IMR-90 (cell line): ENCODE results near the gene GSE1. TPM values are rescaled to one million over a fixed set of nuclear protein-coding genes. Genes with fewer than 3 reads are reported as not detected.

Experiments
- ATAC-seq: fragments of 200-7000 bp; cut with Tn5 transposase; 2 replicates; pipeline ENCODE4 v1.9.1; 2020; ENCODE audit warnings: low read depth, mild to moderate bottlenecking, moderate library complexity
- BruUV-seq: library from RNA; stranded (reverse); fragments of 400-500 nt; replicated peaks from 2 replicates; lab custom pipeline; 2021; lab: Mats Ljungman, UMichigan
- CTCF ChIA-PET: fragments of 300-600 bp; formaldehyde crosslinking; extraction: SDS; loops from one replicate; lab custom pipeline; 2021; ENCODE audit warnings: antibody characterized with exemption; lab: Yijun Ruan, JAX
- POLR2A ChIA-PET: fragments of 300-600 bp; sonication (Branson Sonifier 250); formaldehyde crosslinking; loops from one replicate; lab custom pipeline; 2022; ENCODE audit warnings: antibody characterized with exemption; ENCODE audit not compliant: unreplicated experiment; lab: Charles Lee
- DNase-seq: peaks from one replicate; pipeline ENCODE4 v3.0.0; 2013
- H2AFZ ChIP-seq: replicated peaks from 2 replicates; pipeline ENCODE3; 2013; ENCODE audit warnings: low read length, mild to moderate bottlenecking; ENCODE audit not compliant: poor library complexity
- H2AK5ac ChIP-seq: 2 replicates; pipeline ENCODE4 v1.6.1; 2013; ENCODE audit warnings: low read depth, low read length, inconsistent platforms
- H2AK9ac ChIP-seq: replicated peaks from 2 replicates; pipeline ENCODE3; 2013; ENCODE audit warnings: mild to moderate bottlenecking, low read depth, low read length, moderate library complexity; ENCODE audit not compliant: poor library complexity
- H2BK120ac ChIP-seq: 2 replicates; pipeline ENCODE4 v1.6.1; 2013; ENCODE audit warnings: low read depth, low read length, inconsistent platforms
- H2BK15ac ChIP-seq: 3 replicates; pipeline ENCODE4 v1.6.1; 2013; ENCODE audit warnings: low read depth, low read length, inconsistent platforms
- H2BK20ac ChIP-seq: 2 replicates; pipeline ENCODE4 v1.6.1; 2013; ENCODE audit warnings: low read depth, mild to moderate bottlenecking, inconsistent platforms, low read length, moderate library complexity
- H2BK5ac ChIP-seq: 2 replicates; pipeline ENCODE4 v1.6.1; 2013; ENCODE audit warnings: mild to moderate bottlenecking, low read depth, low read length, inconsistent platforms; ENCODE audit not compliant: poor library complexity, severe bottlenecking
- H3K14ac ChIP-seq: replicated peaks from 2 replicates; pipeline ENCODE4 v1.6.1; 2013; ENCODE audit warnings: low read depth, low read length, inconsistent platforms
- H3K18ac ChIP-seq: 2 replicates; pipeline ENCODE4 v1.6.1; 2013; ENCODE audit warnings: low read depth, low read length, control low read depth
- H3K23ac ChIP-seq: 2 replicates; pipeline ENCODE4 v1.6.1; 2013; ENCODE audit warnings: low read depth, low read length, inconsistent platforms
- H3K27ac ChIP-seq: 2 replicates; pipeline ENCODE4 v1.5.1; 2013; ENCODE audit warnings: mild to moderate bottlenecking, control low read depth, low read length; ENCODE audit not compliant: insufficient read depth
- H3K27me3 ChIP-seq: 2 replicates; pipeline ENCODE4 v1.6.1; 2013; ENCODE audit warnings: low read length; ENCODE audit not compliant: control insufficient read depth, insufficient read depth
- H3K36me3 ChIP-seq: 2 replicates; pipeline ENCODE4 v1.6.1; 2013; ENCODE audit warnings: low read length, mixed read lengths; ENCODE audit not compliant: control insufficient read depth, insufficient read depth
- H3K4ac ChIP-seq: 2 replicates; pipeline ENCODE4 v1.6.1; 2013; ENCODE audit warnings: low read depth, low read length, inconsistent platforms
- H3K4me1 ChIP-seq: 2 replicates; pipeline ENCODE4 v1.6.1; 2013; ENCODE audit warnings: low read length, mixed read lengths; ENCODE audit not compliant: control insufficient read depth, insufficient read depth
- H3K4me2 ChIP-seq: 2 replicates; pipeline ENCODE4 v1.6.1; 2013; ENCODE audit warnings: low read depth, mild to moderate bottlenecking, control low read depth, low read length, moderate library complexity
- H3K4me3 ChIP-seq: 2 replicates; pipeline ENCODE4 v1.5.1; 2013; ENCODE audit warnings: low read depth, mild to moderate bottlenecking, control low read depth, low read length, moderate library complexity; ENCODE audit not compliant: insufficient read depth
- H3K56ac ChIP-seq: 2 replicates; pipeline ENCODE4 v1.6.1; 2013; ENCODE audit warnings: low read length, inconsistent platforms; ENCODE audit not compliant: insufficient read depth; ENCODE audit errors: extremely low read depth
- H3K79me1 ChIP-seq, 2 experiments: 2 replicates each; pipeline ENCODE4 v1.6.1; 2013; ENCODE audit warnings: low read length in 2 of 2, inconsistent platforms in 1 of 2, low read depth in 1 of 2
- H3K9ac ChIP-seq: 2 replicates; pipeline ENCODE4 v1.6.1; 2013; ENCODE audit warnings: low read depth, low read length, control low read depth
- H3K9me1 ChIP-seq: 2 replicates; pipeline ENCODE4 v1.6.1; 2013; ENCODE audit warnings: low read length, inconsistent platforms; ENCODE audit not compliant: insufficient read depth
- H3K9me3 ChIP-seq: 2 replicates; pipeline ENCODE4 v1.6.1; 2013; ENCODE audit warnings: low read length; ENCODE audit not compliant: control insufficient read depth, insufficient read depth
- H4K20me1 ChIP-seq: 2 replicates; pipeline ENCODE4 v1.6.1; 2013; ENCODE audit warnings: low read length, inconsistent platforms; ENCODE audit not compliant: insufficient read depth
- H4K5ac ChIP-seq: 2 replicates; pipeline ENCODE4 v1.6.1; 2013; ENCODE audit warnings: mild to moderate bottlenecking, low read depth, low read length, control low read depth
- H4K8ac ChIP-seq, 2 experiments: 2 replicates each; pipeline ENCODE4 v1.6.1; 2013; ENCODE audit warnings: low read depth in 2 of 2, low read length in 2 of 2, control low read depth in 1 of 2, inconsistent platforms in 1 of 2
- H4K91ac ChIP-seq: 2 replicates; pipeline ENCODE4 v1.6.1; 2013; ENCODE audit warnings: low read depth, low read length, inconsistent platforms; ENCODE audit not compliant: insufficient read depth
- BHLHE40 ChIP-seq: fragments of 150-350 bp; IDR thresholded peaks from 2 replicates; pipeline ENCODE4 v1.6.1; 2016; ENCODE audit warnings: mild to moderate bottlenecking, low read depth, low read length
- CEBPB ChIP-seq: IDR thresholded peaks from 2 replicates; pipeline ENCODE4 v1.6.1; 2012; ENCODE audit warnings: low read depth, low read length, improper control_type of control experiment
- CHD1 ChIP-seq: IDR thresholded peaks from 2 replicates; pipeline ENCODE4 v1.6.1; 2012; ENCODE audit warnings: low read depth, low read length, improper control_type of control experiment
- ELK1 ChIP-seq: fragments of 150-350 bp; IDR thresholded peaks from 2 replicates; pipeline ENCODE4 v1.6.1; 2016; ENCODE audit warnings: low read depth, mild to moderate bottlenecking, low read length, moderate library complexity, borderline replicate concordance
- FOS ChIP-seq: fragments of 150-350 bp; IDR thresholded peaks from 2 replicates; pipeline ENCODE4 v1.6.1; 2016; ENCODE audit warnings: low read depth, low read length
- MAFK ChIP-seq: IDR thresholded peaks from 2 replicates; pipeline ENCODE4 v1.6.1; 2012; ENCODE audit warnings: low read depth, low read length, improper control_type of control experiment
- NFE2L2 ChIP-seq: fragments of 150-350 bp; IDR thresholded peaks from 2 replicates; pipeline ENCODE4 v1.6.1; 2016; ENCODE audit warnings: low read depth, mild to moderate bottlenecking, low read length
- POLR2A ChIP-seq: IDR thresholded peaks from 2 replicates; pipeline ENCODE4 v1.6.1; 2012; ENCODE audit warnings: mild to moderate bottlenecking, low read depth, low read length
- RCOR1 ChIP-seq: IDR thresholded peaks from 2 replicates; pipeline ENCODE4 v1.6.1; 2012; ENCODE audit warnings: mild to moderate bottlenecking, low read length, improper control_type of control experiment; ENCODE audit not compliant: insufficient replicate concordance
- RFX5 ChIP-seq: IDR thresholded peaks from 2 replicates; pipeline ENCODE4 v1.8.0; 2012; ENCODE audit warnings: low read depth, mild to moderate bottlenecking, low read length, moderate library complexity
- SMC3 ChIP-seq: fragments of 150-350 bp; IDR thresholded peaks from 2 replicates; pipeline ENCODE4 v1.6.1; 2016; ENCODE audit warnings: low read depth, mild to moderate bottlenecking, antibody characterized with exemption, low read length, moderate library complexity
- USF2 ChIP-seq: fragments of 150-350 bp; IDR thresholded peaks from 2 replicates; pipeline ENCODE4 v1.6.1; 2017; ENCODE audit warnings: mild to moderate bottlenecking, antibody characterized with exemption, low read length, low read depth
- WGBS, 2 experiments: methylation state at CpG; one replicate each; pipeline versions ENCODE4 v1.1.5 to v1.1.7; 2013; ENCODE audit warnings: missing lambda C conversion rate in 2 of 2; ENCODE audit not compliant: insufficient read length in 1 of 2; ENCODE audit errors: extremely low coverage in 2 of 2; 5-methylcytosine and 5-hydroxymethylcytosine counted together
- dilution Hi-C: fragments of 300-500 bp; cut with HindIII; formaldehyde crosslinking; loops from one replicate; pipeline ENCODE4 v1.14.3; 2018; ENCODE audit warnings: low sequenced_read_pairs; ENCODE audit not compliant: unreplicated experiment
- in situ Hi-C: fragments of 300-500 bp; cut with MboI; formaldehyde crosslinking; loops from 3 replicates; pipeline ENCODE4 v1.14.3; 2019; ENCODE audit warnings: low sequenced_read_pairs, inconsistent platforms, mixed read lengths
- intact Hi-C: fragments of 100-400 bp; cut with micrococcal nuclease; formaldehyde crosslinking; loops from 2 replicates; pipeline ENCODE4 v1.10.0; 2022
- polyA plus RNA-seq, 3 experiments: library from polyadenylated mRNA; depleted of rRNA; stranded (reverse); fragments of >200 nt; gene quantifications; 2 replicates each; pipeline ENCODE4 v1.2.3, GENCODE V29; 2012; ENCODE audit warnings: low replicate concordance in 1 of 3
- total RNA-seq: library from RNA; depleted of rRNA; stranded (reverse); fragments of >200 nt; gene quantifications from 2 replicates; pipeline ENCODE4 v1.2.3, GENCODE V29; 2012
- TF ChIP-seq, protein P1 (sequence below): conservative IDR thresholded peaks from 2 replicates; pipeline ENCODE4 v1.5.1; 2012; ENCODE audit warnings: mild to moderate bottlenecking, low read depth, low read length, improper control_type of control experiment

The GSE1 gene
- total and polyA plus RNA-seq, 2 of the 4 experiments (the other 2 are of a cell fraction): 14.9 to 25.5 TPM

DNA sequence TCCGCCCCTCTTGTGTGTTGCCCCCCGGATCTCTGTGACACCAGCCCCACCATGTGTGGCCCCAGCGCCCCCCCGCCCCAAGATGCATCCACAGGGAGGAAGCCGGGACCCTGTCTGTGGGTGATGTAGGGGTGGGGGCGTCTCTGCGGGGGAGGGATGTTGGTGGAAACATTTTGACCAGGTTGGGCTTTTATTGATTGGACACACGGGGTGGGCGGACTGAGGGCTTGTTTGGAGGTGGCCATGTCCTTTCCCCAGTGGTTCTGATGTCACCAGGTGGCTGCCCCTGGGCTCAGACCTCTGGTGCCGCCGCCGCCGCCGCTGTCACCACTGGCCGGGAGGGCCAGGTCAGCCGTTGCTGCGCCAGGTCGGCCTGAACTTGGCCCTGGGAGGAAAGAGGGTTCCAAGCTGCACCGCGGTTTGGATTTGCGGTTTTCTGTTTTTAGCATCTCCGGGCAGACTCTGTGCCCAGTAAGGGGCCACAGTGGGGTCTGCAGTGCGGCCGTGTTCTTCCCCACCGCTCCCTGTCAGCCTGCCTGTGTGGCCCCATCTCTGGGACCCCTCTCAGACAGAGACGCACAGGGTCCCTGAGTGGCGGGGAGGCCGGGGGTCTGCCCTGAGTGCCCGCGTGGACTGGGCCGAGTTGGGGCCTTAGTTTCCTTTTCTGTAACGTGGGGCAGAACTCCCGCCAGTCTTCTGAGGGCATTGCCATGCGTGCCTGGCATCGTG lies 19.8 kb downstream of the GSE1 start:
- in situ Hi-C loops: no loop called here

More for the DNA sequence above, 19.8 kb downstream of the GSE1 start:
- Histone ChIP-seq H3K18ac (no peak overlapping the region), H3K4ac (no peak overlapping the region), H3K4me3 (no peak overlapping the region), H2AK9ac (no peak overlapping the region), H4K5ac (no peak overlapping the region), H3K9ac (no peak overlapping the region), H3K9me1 (no peaks in the 10 kb centered on the region), H3K14ac (no peak overlapping the region), H4K8ac (no peak overlapping the region), H3K9me3 (peaks cover 13% of the 10 kb centered on the region), H3K79me1 (peaks cover 23 to 53% of the 10 kb centered on the region in 2 experiments), H2BK20ac (no peak overlapping the region), H4K20me1 (peaks cover 99% of the 10 kb centered on the region), H3K36me3 (peaks cover 5% of the 10 kb centered on the region; the same call in 1 of the 2 replicates), H3K23ac (no peak overlapping the region), H2BK15ac (no peak overlapping the region), H2BK5ac (no peak overlapping the region), H4K91ac (no peak overlapping the region), H3K4me1 (no peaks in the 10 kb centered on the region), H2BK120ac (no peak overlapping the region), H3K27ac (no peak overlapping the region), H3K4me2 (no peak overlapping the region), H2AFZ (no peak overlapping the region), H3K56ac (no peak overlapping the region), H2AK5ac (no peak overlapping the region), H3K27me3 (no peaks in the 10 kb centered on the region)
- ATAC-seq (no peak), DNase-seq (no peak)
- TF ChIP-seq, protein P1, sequence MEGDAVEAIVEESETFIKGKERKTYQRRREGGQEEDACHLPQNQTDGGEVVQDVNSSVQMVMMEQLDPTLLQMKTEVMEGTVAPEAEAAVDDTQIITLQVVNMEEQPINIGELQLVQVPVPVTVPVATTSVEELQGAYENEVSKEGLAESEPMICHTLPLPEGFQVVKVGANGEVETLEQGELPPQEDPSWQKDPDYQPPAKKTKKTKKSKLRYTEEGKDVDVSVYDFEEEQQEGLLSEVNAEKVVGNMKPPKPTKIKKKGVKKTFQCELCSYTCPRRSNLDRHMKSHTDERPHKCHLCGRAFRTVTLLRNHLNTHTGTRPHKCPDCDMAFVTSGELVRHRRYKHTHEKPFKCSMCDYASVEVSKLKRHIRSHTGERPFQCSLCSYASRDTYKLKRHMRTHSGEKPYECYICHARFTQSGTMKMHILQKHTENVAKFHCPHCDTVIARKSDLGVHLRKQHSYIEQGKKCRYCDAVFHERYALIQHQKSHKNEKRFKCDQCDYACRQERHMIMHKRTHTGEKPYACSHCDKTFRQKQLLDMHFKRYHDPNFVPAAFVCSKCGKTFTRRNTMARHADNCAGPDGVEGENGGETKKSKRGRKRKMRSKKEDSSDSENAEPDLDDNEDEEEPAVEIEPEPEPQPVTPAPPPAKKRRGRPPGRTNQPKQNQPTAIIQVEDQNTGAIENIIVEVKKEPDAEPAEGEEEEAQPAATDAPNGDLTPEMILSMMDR: no peak
- TF ChIP-seq RFX5 (no peak), BHLHE40 (no peak), FOS (no peak), CEBPB (no peak), RCOR1 (no peak), POLR2A (no peak), NFE2L2 (no peak), CHD1 (no peak), SMC3 (no peak), MAFK (no peak), ELK1 (no peak), USF2 (no peak)
- CTCF ChIA-PET: no interaction called here
- 91% methylated on average over 10 of the region's 35 CpGs; no CpG with 5 or more reads in 1 of the 2 experiments for WGBS, 2 experiments
- POLR2A ChIA-PET: no interaction called here
- BruUV-seq: no TSS peak
- intact Hi-C loops: no loop called here
- dilution Hi-C loops: no loop called here
